Epidermal melanocyte (primary cell): ENCODE results near the gene LAD1.

Source experiments
- DNase-seq: peaks from one replicate; pipeline ENCODE4 v3.0.0; 2011; ENCODE audit warnings: low spot score; ENCODE audit not compliant: insufficient read length

The LAD1 gene

DNA sequence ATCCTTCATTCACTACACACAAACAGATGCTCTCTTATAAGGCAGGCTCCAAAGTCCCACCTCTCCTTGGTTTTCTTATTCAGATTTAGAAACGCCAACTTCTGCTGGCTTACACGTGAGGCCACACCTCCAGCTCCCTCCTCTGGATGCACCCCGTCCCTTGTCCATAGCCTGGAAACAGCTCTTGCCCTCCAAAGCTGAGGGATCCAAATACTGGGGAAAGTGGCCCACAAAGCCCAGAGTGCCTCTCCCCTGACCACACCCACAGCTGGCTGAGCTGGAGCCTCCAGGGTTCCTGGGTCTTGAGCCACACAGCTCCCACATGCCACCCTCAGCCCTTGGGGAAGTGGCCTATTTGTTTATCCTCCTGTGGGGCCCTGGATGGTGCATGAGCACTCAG is 4.5 kb downstream of the LAD1 start:
- DNase-seq: no peak

DNA sequence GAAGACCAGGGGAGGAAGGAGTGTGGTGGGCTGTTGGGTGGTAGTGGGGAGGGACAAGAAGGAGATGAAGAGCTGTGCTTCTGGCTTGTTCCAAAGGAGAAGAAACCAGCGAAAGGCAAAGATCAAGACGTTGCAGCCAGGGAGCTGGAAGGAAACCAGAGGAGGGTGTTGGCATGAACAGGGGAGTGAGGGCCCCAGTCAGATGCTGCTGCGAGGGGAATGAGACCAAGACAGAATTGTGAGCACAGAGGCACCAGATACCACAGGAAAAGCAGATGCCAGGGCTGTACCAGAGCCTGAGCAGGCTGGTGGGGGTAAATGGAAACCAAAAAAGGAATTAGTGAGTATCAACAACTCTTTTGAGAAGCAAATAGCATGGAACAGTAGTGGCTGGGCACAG is 6.0 kb downstream of the LAD1 start:
- no peak for DNase-seq

DNA sequence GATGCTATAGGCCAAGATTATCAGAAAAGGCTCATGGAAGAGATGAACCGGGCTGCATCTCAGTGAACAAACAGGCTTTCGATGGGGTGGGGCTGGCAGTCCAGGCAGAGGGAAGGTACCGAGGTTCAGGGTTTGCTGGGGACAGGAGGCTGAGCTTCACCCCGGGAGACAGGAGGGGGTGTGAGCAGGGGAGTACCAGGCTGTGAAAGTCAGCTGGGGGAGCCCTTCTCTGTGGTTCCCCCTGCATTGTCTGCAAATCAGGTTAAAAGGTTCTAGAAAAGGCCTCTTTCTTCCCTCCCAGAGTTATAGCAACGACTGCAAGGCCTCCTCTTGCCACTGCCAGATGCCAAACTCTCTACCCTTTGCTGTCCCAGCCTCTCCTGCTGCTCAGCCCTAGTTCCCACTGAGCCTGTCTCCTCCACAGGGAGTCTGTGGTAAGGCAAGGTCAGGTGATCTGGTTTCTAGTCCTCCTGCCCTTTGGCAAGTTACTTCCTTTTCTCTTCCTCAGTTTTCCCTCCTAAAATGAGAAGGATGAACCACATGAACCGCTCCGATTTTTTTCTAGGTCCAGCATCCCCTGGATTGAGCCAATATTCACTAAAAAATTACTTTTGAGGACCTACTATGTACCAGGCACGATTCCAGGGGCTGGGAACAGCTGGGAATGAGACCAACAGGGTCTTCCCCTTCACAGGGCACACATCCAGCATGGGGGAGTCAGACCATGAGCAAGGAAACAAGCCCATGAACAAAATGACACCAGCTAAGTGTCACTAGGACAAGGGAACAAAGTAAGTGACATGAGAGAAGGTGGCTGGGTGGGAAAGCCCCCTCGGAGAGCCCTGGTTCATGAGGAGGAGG is 7.2 kb downstream of the LAD1 start:
- no peak for DNase-seq

DNA sequence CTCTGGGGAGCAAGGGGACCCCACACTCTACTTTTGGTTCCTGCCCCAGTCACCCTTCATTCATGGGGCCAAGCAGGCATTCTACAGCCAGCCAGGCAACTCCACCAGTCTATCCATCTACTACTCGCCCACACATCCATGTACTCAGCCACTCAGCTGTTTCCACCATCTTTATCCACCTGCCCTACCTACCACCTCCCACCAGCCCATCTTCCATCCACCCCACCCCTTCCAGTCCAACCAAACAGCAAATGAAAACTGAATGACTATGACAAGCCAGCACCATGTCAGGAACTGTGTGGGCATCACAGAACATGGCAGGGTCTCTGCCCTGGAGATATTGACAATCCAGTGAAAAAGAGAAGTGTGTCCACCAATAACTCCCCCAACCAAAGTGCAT is 7.9 kb downstream of the LAD1 start:
- DNase-seq: no peak

DNA sequence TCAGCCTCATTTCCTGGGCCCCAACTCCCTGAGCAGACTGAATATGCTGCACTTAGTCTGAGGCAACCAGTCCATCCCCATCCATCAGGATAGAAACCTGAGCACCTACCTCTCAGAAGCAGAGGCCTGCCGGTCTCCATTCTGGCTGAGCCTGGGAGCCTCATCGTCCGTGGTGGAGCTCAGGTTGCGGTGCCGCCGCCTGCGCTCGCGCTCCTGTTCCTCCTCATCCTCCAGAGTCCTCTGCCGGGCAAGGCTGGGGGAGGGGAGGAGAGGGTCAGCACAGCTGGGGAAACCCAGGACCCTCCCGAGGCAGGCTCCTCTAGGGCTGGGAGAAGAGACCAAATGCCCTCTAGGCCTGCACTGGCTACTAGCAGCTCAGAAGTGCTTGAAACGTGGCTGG is 10.1 kb downstream of the LAD1 start:
- no peak for DNase-seq

DNA sequence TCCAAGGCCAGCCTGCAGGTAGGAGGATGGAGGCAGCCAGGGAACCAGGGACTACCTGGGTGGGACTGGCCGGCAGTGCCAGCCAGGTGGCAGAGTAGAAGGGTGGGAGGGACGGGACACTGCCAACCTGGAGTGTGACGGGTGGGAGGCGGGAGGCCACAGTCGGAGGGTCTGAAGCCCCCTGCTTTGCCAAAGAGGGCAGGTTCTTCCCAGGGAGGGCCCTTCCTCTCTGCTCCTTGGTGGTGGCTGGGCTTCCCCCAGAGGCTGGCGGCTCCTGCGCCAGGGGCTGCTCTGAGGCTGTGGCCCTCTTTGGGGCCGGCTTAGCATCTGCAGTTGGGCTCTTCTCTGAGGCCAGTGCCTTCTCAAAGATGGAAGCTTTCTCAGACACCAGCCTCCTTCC is 12.9 kb downstream of the LAD1 start:
- no peak for DNase-seq

DNA sequence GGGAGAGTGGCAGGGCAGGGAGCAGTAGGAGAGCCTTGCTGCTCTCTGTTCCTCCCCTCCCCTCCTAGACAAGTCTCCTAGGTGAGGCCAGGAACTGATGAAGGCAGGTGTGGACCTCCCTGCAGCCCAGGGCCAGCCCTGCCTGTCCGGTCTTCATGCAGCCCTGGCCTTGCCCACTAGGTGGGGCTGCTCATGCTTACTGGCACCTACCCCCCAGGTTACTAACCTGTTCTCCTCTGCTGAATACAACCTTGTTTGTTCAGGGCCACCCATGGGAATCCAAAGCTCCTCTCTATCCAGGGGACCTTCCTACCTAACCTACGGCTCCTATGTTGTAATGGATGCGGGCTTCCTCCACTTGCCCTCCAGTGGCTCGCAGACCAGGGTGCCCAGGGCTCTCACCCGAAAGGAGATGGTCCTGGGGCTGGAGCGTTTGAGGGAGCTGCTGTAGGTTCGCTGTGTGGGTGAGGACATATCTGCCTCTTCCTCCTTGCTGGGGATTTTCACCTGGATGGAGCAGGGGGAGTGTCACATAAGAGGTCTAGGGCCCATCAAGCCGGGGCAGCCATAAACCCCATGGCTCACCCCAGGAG is 13.7 kb downstream of the LAD1 start:
- DNase-seq: no peak

DNA sequence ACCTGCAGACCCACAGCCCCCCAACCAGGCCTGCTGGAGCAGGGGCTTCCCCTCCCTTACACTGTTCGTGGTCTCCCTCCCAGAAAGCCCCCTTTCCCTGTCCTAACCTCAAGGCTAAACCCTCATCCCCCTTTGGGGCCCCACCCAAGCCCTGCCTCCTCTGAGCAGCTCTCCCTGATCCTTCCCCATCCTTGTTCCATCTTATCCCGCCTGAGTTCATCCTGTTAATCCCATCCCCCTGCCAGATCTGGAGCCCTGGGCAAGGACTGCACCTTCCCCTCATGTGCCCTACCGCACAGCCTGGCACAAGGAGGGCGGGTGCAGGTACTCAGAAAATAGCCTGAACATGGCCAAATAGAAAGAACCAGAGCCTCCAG is 14.7 kb downstream of the LAD1 start:
- DNase-seq: no peak

DNA sequence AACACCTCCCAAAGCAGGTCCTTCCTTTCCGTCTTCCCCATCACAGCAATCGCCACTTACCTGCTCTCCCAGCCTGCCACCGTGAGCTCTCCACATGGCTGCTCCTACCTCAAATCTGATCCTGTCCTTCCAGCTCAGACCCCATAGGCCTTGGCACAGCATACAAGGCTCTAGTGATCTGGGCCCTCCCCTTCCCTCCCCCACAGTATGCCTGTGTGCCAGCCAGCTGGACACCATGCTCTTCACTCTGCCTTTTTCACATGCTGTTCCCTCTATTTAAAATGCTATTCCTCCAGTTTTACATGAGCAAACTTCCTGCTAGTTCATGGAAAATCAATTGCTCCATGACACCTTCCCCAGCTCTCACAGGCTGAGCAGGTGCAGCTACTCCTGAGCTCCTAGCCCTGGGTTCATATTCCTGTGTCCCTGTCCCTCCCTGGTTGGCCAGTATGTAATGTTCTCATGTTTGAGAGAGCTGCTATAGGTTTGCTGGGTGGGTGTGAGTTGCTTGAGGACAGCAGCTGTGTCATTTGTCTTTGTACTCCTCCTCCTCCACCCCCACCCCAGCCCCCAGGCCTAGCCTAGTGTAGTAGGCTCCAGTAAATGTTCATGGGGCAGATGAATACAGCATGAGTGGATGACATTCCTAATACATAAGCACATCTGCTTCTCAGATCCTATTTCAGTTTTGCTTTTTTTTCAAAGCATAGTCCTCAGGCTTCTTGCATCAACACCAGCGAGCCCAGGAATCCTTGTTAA is 15.3 kb downstream of the LAD1 start:
- peak; percentile 75 for DNase-seq

DNA sequence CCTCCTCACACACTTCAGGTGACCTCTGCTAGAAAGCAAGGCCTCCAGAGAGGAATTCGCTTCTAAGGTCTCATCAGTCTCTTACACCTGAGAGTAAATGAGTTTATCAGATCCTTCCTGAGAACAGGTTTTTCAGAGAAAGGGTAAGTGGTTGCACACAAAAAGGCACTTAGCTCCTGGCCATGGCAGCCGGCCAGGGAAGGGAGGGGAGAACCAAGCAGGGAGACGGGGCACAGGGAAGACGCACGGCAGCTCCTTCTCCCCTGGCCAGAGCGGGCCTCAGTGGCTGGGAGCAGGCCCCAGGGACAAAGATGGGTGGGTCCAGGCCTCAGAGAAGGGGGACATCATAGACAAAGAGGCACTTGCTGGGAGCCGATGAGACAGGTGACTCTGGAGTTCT is 18.0 kb downstream of the LAD1 start:
- DNase-seq: no peak

DNA sequence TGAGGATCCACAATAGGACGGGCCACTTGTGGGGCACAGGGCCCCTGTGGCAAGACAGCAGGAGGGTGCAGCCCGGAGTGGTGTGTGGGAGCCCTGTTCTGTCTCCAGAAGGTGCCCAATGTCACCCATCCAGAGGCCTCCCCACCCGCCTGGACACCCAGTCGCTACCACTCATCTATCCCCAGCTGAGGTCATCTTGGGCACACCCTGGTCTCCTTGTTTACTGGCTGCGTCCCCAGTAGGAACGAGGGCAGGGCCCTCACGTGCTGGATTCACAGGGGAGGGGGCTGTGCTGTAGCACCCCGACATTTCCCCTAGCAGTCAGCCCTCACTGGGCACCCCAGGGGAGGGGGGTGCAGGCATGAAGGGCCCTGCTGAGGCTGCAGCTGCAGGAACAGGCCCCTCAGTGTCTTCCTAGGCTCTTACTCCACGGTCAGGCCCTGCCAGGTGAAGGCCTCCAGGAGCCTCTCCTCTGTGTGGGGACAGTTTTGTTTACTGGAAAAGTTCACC is 19.3 kb downstream of the LAD1 start:
- DNase-seq: no peak

DNA sequence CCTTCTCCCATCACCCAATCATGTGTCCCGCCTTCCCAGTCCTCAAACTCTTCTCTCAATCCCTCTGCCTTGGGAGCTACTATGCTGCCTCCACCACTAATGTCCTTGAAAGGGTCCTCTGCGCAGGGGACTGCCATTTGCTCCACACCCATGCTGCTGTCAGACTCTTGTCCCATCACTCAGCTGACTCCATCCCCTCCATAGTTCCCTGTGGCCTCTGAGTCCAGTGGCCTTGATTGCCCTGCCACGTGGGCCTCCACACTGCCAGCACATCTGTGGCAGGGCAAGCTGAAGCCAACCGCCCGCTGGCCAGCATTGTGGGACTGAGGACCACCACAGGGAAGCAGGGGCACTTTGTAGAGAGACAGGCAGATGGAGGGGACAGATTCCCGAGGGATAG is 20.3 kb downstream of the LAD1 start:
- no peak for DNase-seq

DNA sequence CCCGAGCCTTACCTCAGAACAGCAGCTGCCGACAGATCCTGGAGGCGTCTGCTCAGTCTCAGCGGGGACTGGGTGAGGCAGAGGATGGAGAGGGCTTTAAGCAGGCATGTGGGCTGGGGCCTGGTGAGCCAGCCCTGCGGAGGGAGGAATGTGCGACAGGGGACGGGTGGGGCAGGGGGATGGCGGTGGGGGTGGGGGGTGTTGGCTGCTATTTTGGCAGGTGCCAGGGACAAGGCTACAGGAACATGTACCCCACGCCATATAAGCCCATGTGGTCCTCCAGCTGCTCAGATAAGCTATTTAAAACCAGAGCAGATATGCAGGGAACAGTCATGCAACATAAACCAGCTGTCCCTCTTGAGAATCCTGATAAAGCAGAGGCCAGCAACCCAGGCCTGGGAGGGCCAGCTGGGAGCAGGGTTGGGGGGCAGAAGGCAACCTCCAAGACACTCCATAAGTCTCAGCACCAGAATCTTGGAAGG is 21.5 kb downstream of the LAD1 start, which contains the start of gene TNNT2:
TSS of gene TNNT2 (minus strand) at position 70 of the 482 bp plus-strand sequence. CDS start 4,426 bp downstream, outside the sequence.
- DNase-seq: no peak

DNA sequence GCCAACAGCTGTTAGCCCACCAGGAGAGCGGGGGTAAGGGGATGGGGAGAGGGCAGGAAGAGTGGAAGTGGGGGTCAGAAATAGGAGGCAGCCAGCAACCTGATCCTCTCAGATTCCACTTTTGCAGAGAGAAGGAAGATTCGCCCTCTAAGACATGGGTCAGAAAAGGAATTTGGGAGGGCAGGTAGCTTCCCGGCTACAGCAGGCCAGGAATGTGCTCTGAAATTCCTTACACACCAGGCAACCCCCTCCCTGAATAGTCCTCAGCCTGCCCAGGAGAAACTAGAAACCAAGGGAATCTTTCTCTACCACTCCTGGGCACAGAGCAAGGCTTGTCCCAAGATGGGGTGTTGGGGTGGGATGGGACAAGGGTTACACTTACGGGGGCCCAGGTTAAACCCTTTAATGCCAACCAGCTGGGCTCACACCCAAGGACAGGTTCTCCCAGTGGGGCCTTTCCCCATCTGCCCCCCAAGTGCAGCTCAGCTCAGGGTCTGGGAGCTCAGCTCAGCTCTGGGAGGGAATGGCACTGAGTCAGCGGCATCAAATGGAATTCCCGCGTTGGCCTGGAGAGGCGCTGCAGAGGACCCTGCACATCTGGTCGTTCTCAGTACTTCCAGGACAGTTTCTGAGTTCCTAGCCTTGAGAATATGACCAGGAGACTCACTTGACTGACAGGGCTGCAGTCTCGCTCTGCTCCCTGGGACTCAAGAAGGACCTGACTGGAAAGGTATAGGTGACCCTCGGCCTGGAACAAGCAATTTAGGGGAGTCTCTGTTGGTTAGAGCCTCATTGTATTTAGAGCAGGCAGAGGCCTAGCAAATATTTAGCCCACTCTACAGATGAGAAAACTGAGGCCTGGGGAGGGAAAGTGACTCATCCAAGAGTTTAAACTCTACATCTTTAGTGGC is 22.4 kb downstream of the LAD1 start:
- DNase-seq: no peak

DNA sequence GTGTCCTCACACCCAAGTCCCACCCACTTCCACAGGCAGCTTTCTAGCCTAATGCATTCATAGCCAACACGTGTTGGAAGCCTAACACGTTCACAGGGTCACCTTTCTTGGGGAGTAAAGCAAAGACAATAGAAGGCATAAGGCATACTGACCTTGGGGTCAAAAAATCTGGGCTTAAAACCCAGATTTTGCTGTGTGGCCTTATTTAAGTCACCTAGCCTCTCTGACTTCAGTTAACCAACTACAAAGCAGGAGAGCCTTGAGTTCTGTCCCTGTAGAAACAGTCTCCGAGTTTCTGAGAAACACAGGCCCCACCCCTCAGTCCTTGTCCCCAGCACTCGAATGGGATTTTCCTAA is 23.0 kb downstream of the LAD1 start:
- DNase-seq: no peak

DNA sequence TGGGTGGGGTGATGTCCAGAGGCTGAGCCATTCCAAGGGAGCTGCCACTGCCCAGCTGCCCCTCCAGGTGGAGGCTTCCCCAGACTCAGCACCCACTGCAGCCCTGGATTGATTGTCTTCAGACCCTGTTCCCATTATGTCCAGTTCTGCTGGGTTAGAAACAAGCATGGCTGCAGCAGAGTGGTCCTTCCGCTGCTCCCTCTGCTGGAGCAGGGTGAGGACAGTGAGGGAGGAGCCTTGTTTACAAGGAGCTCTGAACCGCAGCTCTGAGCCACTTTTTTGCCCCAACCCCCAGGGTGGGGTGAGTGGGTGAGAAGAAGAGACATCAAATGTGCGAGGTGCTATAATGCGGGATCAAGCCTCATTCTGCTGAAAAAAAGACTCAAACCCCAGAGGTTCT is 24.0 kb downstream of the LAD1 start:
- no peak for DNase-seq

DNA sequence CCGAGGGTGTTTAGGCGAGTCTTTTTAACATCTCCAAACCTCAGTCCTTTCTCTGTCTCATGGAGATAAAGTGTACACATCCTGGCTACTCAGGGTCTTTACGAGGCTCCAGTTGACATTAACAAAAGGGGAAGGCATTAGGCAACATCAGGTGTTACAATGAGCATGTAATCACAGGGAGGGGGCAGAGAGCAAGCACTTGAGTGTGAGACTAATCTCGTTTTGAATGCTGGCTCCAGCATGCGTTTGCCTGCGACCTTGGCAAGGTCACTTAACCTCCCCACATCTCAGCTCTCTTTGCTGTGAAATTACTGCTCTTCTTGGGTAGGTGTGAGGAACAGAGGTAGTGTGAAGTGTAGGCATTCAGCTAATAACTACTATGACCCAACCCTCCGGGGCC is 24.8 kb downstream of the LAD1 start:
- DNase-seq: no peak

DNA sequence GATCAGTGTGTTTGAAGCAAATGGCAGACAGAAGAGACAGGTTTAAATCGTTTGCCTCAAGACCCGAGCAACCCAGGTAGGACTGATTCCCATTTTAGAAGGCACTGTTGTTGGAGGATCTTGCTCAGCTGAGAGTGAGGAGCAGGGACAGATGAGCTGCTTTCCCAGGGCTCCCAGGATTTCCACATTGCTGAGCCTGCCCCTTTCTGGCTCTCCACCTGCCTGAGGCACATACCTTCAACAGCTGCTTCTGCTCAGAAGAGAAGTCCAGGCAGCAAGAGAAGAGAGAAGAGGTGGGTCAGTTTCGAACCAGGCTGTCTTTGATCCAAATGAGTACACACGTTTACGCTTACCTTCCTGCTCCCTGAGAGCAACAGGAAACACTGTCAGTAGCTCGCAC is 27.3 kb downstream of the LAD1 start:
- no peak for DNase-seq

DNA sequence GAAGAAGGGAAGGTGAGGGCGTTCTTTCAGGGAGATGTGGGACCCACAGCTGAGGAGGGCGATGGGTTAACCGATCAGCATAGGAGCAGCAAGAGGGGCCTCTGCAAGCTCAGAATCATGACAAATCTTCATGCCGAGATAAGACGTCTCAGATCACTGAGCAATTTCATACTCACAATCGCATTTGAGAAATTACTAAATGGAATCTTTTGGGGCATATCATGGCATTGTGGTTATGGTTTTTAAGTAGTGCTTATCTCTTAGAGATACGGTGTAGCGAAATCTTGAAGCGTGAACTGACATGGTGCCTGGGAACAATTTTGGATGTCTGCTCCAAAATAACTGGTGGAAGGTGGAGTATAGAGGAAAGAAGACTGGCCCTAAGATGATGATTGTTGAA is 27.8 kb downstream of the LAD1 start:
- DNase-seq: no peak

DNA sequence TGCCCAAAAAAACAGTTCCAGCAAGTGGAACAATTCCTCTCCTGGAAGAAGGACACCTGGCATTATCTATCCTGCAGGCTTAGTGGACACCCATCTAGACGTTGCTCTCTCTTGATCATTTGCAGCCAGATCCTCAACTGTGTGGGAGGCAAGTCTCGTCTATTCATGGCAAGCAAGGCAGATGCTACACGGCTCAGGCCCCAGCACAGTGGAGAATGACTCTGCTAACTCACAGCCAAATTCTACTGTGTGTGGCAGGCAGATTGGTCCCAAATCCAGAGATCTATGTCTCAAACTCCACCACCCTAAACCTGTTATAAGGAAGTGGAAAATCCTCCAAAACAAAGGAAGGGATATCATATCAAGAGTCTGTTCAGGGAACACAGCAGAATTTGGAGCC is 28.6 kb downstream of the LAD1 start:
- no peak for DNase-seq

DNA sequence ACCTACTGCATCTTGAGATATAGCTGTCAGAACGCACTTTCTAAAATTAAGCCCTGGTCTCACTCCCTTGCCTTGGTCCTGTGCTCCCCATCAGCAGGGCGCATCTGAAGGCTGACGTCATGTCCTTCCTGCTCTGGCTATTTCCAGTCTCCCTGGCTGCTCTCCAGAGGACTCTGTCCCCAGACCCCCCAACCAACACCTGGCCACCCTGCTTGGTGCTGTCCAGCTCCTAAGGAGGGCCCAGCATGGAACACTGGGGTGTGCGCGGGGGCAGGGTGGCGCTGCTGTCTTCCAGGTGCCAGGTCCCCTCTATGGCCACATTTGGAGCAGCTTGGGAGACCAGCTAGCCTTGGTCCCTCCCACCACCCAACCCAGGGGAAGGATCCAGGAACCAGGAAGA is 29.9 kb downstream of the LAD1 start:
- DNase-seq: no peak
